PC-3 (cell line): Measurements from ENCODE around the gene LRP1B.

Experiments used
- CTCF ChIP-seq: fragments of 300-600 bp; sonication (generic); conservative IDR thresholded peaks from 2 replicates; pipeline ENCODE4 v1.5.1; 2017; ENCODE audit warnings: antibody characterized with exemption, low read depth, mild to moderate bottlenecking, low read length
- EZH2 ChIP-seq: fragments of 300-600 bp; sonication (generic); IDR thresholded peaks from one replicate; pipeline ENCODE4 v1.6.1; 2017; ENCODE audit warnings: antibody characterized with exemption, mild to moderate bottlenecking, low read length; ENCODE audit not compliant: unreplicated experiment
- EZH2phosphoT487 ChIP-seq: fragments of 300-600 bp; sonication (generic); IDR thresholded peaks from 2 replicates; pipeline ENCODE4 v1.6.1; 2018; ENCODE audit warnings: mild to moderate bottlenecking, antibody characterized with exemption, low read length, borderline replicate concordance

DNA sequence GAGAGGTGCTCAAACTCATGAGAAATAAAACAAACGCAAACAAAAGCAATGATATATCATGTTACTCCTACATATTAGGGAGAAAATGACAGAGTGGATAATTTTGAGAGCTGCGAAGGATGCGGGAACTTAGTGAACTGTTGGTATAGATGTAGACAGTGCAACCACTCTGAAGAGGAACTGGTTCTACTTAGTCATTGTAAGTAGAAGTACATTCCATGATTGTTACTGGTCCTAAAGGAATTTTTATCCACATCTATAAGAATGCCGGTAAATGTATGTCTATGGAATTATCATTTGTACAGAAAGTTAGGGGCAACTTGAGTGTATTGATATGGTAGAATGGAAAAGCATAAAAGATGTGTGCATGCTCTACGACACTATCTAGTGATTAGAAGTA lies 1238.4 kb downstream of the LRP1B start:
- no peak for TF ChIP-seq CTCF
- no peak for TF ChIP-seq EZH2
- TF ChIP-seq EZH2phosphoT487 = no peak
